Femur (tissue), 1 donor: Measurements from ENCODE around the gene SCFD1.
A peak's percentile ranks its signal among the peaks of the same experiment; 100 is the strongest.
"Not testable (repeated sequence)": the region's sequence is repeated elsewhere in the genome, so short reads cannot be mapped to it uniquely, and the experiment has no call there.

ENCODE experiments used
- DNase-seq: peaks from one replicate; pipeline ENCODE4 v3.0.0-alpha.2; 2017

The SCFD1 gene

GRCh38 chr14:30610787-30611343, 11.3 kb upstream of the SCFD1 start:
- peak; percentile 71 for DNase-seq

- DNase-seq = no peak
Observed at GRCh38 chr14:30614155-30614554, 8.0 kb upstream of the SCFD1 start.

GRCh38 chr14:30620178-30620577, 1.9 kb upstream of the SCFD1 start:
- DNase-seq = no peak

- peak; percentile 26 for DNase-seq
Observed at GRCh38 chr14:30621354-30621939, 672 bp upstream of the SCFD1 start.

- DNase-seq = no peak
Observed at GRCh38 chr14:30623412-30624131, 1.5 kb downstream of the SCFD1 start.

GRCh38 chr14:30624132-30624423, 2.0 kb downstream of the SCFD1 start:
- DNase-seq = no peak

- no peak for DNase-seq
Observed at GRCh38 chr14:30625533-30625932, 3.4 kb downstream of the SCFD1 start.

GRCh38 chr14:30629432-30629831, 7.3 kb downstream of the SCFD1 start:
- DNase-seq = not testable (repeated sequence)

- DNase-seq = no peak
Observed at GRCh38 chr14:30630248-30630647, 8.1 kb downstream of the SCFD1 start.

GRCh38 chr14:30632730-30633129, 10.6 kb downstream of the SCFD1 start:
- no peak for DNase-seq

GRCh38 chr14:30638926-30639325, 16.8 kb downstream of the SCFD1 start:
- DNase-seq = no peak

- DNase-seq = no peak
Observed at GRCh38 chr14:30641207-30641606, 19.1 kb downstream of the SCFD1 start.

GRCh38 chr14:30644462-30644861, 22.3 kb downstream of the SCFD1 start:
- DNase-seq = not testable (repeated sequence)

- DNase-seq = no peak
Observed at GRCh38 chr14:30645600-30645999, 23.5 kb downstream of the SCFD1 start.

GRCh38 chr14:30648471-30648870, 26.4 kb downstream of the SCFD1 start:
- DNase-seq = no peak

GRCh38 chr14:30651937-30652336, 29.8 kb downstream of the SCFD1 start:
- DNase-seq = no peak

- DNase-seq = no peak
Observed at GRCh38 chr14:30655124-30655523, 33.0 kb downstream of the SCFD1 start.

GRCh38 chr14:30655658-30656057, 33.5 kb downstream of the SCFD1 start:
- no peak for DNase-seq

- no peak for DNase-seq
Observed at GRCh38 chr14:30656190-30656632, 34.1 kb downstream of the SCFD1 start.

- no peak for DNase-seq
Observed at GRCh38 chr14:30657050-30657449, 34.9 kb downstream of the SCFD1 start.

- DNase-seq = no peak
Observed at GRCh38 chr14:30657606-30658163, 35.6 kb downstream of the SCFD1 start.

GRCh38 chr14:30658645-30659044, 36.5 kb downstream of the SCFD1 start:
- DNase-seq = no peak

GRCh38 chr14:30669594-30669993, 47.5 kb downstream of the SCFD1 start:
- no peak for DNase-seq

- no peak for DNase-seq
Observed at GRCh38 chr14:30673071-30673470, 51.0 kb downstream of the SCFD1 start.
